Endothelial cell of umbilical vein (primary cell): Measurements from ENCODE around the gene HOXA11. TPM values are rescaled to one million over a fixed set of nuclear protein-coding genes. Genes with fewer than 3 reads are reported as not detected.
A peak's percentile ranks its signal among the peaks of the same experiment; 100 is the strongest.

ENCODE experiments used
- BruUV-seq: library from RNA; stranded (reverse); fragments of 400-500 nt; replicated peaks from 2 replicates; lab custom pipeline; 2021; lab: Mats Ljungman, UMichigan
- CTCF ChIA-PET: fragments of 300-600, 350-600 bp; sonication (Branson Sonifier 250); formaldehyde crosslinking; loops from one replicate; lab custom pipeline; 2021; ENCODE audit warnings: antibody characterized with exemption, inconsistent platforms; lab: Charles Lee
- POLR2A ChIA-PET: fragments of 300-600, 350-600 bp; sonication (Branson Sonifier 250); formaldehyde crosslinking; loops from one replicate; lab custom pipeline; 2021; ENCODE audit warnings: antibody characterized with exemption, inconsistent platforms; lab: Charles Lee
- DNase-seq: peaks from one replicate; pipeline ENCODE4 v3.0.0-alpha.2; 2011; ENCODE audit warnings: low read depth, low spot score
- FAIRE-seq: peaks from 2 replicates; lab custom pipeline; 2011; peaks lifted over from hg19 to GRCh38; lab: Jason Lieb, UNC
- H2AFZ ChIP-seq: 2 replicates; pipeline ENCODE4 v1.6.0; 2012; ENCODE audit warnings: low read depth, low read length, control low read depth, inconsistent platforms
- H3K27ac ChIP-seq: 2 replicates; pipeline ENCODE4 v1.5.1; 2011; ENCODE audit warnings: low read depth, mild to moderate bottlenecking, control low read depth, low read length, moderate library complexity; ENCODE audit not compliant: insufficient read depth
- H3K27me3 ChIP-seq, 2 experiments: 2 replicates each; pipeline versions ENCODE4 v1.6.0 to v1.6.1; 2011; ENCODE audit warnings: low read length in 2 of 2, mixed read lengths in 1 of 2; ENCODE audit not compliant: control insufficient read depth in 2 of 2, insufficient read depth in 2 of 2
- H3K36me3 ChIP-seq, 2 experiments: 2 replicates in 1 of 2; 3 replicates in 1 of 2; pipeline ENCODE4 v1.5.1; 2011; ENCODE audit warnings: low read length in 2 of 2, mild to moderate bottlenecking in 1 of 2, moderate library complexity in 1 of 2; ENCODE audit not compliant: control insufficient read depth in 2 of 2, insufficient read depth in 2 of 2; ENCODE audit errors: extremely low read depth in 1 of 2
- H3K4me1 ChIP-seq: 3 replicates; pipeline ENCODE4 v1.5.1; 2011; ENCODE audit warnings: mild to moderate bottlenecking, low read length; ENCODE audit not compliant: control insufficient read depth, insufficient read depth; ENCODE audit errors: extremely low read depth
- H3K4me2 ChIP-seq: 2 replicates; pipeline ENCODE4 v1.6.1; 2011; ENCODE audit warnings: low read length, control low read depth, mixed read lengths; ENCODE audit not compliant: insufficient read depth
- H3K4me3 ChIP-seq, 3 experiments: fragments of 200-600 bp in 1 of 3; sonication (generic), shearing (Covaris generic) in 1 of 3; replicated peaks in 1 of 3; 2 replicates each; pipeline ENCODE4 v1.5.1; 2011 to 2016; ENCODE audit warnings: control low read depth in 3 of 3, low read length in 3 of 3, mild to moderate bottlenecking in 2 of 3, inconsistent platforms in 1 of 3, low read depth in 1 of 3, moderate library complexity in 1 of 3; ENCODE audit not compliant: insufficient read depth in 1 of 3
- H3K79me2 ChIP-seq: 2 replicates; pipeline ENCODE4 v1.6.0; 2012; ENCODE audit warnings: low read length, inconsistent platforms; ENCODE audit not compliant: control insufficient read depth, insufficient read depth
- H3K9ac ChIP-seq: replicated peaks from 2 replicates; pipeline ENCODE3; 2011; ENCODE audit warnings: low read length, control low read depth; ENCODE audit not compliant: insufficient read depth; ENCODE audit errors: extremely low read depth
- H3K9me1 ChIP-seq: replicated peaks from 3 replicates; pipeline ENCODE4 v1.6.0; 2011; ENCODE audit warnings: mild to moderate bottlenecking, low read length; ENCODE audit not compliant: control insufficient read depth, insufficient read depth; ENCODE audit errors: extremely low read depth
- H3K9me3 ChIP-seq: replicated peaks from 2 replicates; pipeline ENCODE4 v1.5.1; 2012; ENCODE audit warnings: low read length, inconsistent platforms; ENCODE audit not compliant: control insufficient read depth, insufficient read depth
- H4K20me1 ChIP-seq: replicated peaks from 2 replicates; pipeline ENCODE3; 2011; ENCODE audit warnings: mild to moderate bottlenecking, low read length; ENCODE audit not compliant: control insufficient read depth, insufficient read depth; ENCODE audit errors: extremely low read depth
- EZH2 ChIP-seq: IDR thresholded peaks from 2 replicates; pipeline ENCODE4 v1.6.1; 2012; ENCODE audit warnings: borderline replicate concordance, low read depth, mild to moderate bottlenecking, moderate library complexity, low read length, inconsistent platforms; ENCODE audit not compliant: severe bottlenecking
- GATA2 ChIP-seq: IDR thresholded peaks from 2 replicates; pipeline ENCODE4 v1.7.0; 2011; ENCODE audit warnings: low read depth, mild to moderate bottlenecking, moderate library complexity, mixed read lengths, low read length; ENCODE audit not compliant: insufficient read length, insufficient read depth
- MYC ChIP-seq: IDR thresholded peaks from one replicate; pipeline ENCODE4 v1.6.1; 2011; ENCODE audit warnings: mild to moderate bottlenecking, low read depth, low read length
- POLR2AphosphoS5 ChIP-seq: IDR thresholded peaks from 2 replicates; pipeline ENCODE4 v1.6.1; 2012; ENCODE audit warnings: low read depth, mild to moderate bottlenecking, control low read depth, low read length, moderate library complexity; ENCODE audit not compliant: insufficient read depth
- dilution Hi-C: fragments of 300-500 bp; cut with MboI; formaldehyde crosslinking; loops from one replicate; pipeline ENCODE4 v1.15.0; 2019; ENCODE audit warnings: low sequenced_read_pairs; ENCODE audit not compliant: extremely low pct_ligation_motif_present
- intact Hi-C: fragments of 100-400 bp; cut with micrococcal nuclease; formaldehyde crosslinking; loops from one replicate; pipeline ENCODE4 v1.10.0; 2022
- polyA plus RNA-seq, 4 experiments: library from polyadenylated mRNA; depleted of rRNA in 3 of 4; stranded (reverse) in 3 of 4; unstranded in 1 of 4; fragments of >200 nt; gene quantifications; 2 replicates each; pipeline versions ENCODE4 v1.2.1 to v1.2.3, GENCODE V29; 2011 to 2012; ENCODE audit warnings: missing spikeins in 1 of 4
- total RNA-seq: library from RNA; stranded (reverse); gene quantifications from 2 replicates; pipeline ENCODE4 v1.2.3, GENCODE V29; 2021
- TF ChIP-seq, protein P1 (sequence below): IDR thresholded peaks from 2 replicates; pipeline ENCODE4 v1.6.1; 2011; ENCODE audit not compliant: insufficient read depth, insufficient read length

Gene HOXA11
- total and polyA plus RNA-seq, 2 donors (not counting 3 experiments of a cell fraction or from before 2014, with no cell fraction given): 10.4 to 16.7 TPM

DNA sequence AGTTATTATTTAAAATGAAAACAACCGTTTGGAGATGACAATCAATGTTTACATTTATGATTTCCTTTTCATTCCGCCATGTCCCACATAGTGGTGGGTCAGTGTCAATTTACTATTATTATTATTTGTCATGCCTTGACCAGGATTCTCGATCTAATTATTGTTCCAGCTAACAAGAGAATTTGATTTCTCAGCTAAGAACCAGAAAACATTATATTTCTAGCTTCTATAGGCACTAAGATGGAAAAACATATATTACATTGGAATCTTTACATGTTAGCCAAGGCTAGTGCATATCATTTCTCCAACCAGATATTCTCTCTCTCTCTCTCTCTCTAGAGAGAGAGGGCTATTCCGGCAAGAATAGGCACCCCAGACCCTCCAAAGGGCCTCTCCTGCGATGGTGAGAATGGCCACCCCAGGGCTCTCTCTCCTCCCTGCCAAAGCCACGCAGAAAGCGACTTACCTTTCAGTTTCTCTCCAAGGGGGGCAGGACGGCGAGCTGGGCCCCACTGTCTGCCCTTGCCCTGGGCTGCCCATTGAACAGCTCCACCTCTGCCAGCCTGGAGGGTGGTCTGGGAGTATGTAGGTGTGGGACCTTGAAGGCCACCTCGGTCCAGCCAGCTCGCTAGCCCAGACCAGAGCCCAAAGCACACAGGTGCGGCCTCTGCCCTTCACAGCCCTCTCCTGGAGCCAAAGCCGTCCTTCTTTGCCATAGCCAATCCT, 35.0 kb downstream of the HOXA11 start:
- peak overlapping the region; percentile 78 for H3K9ac ChIP-seq
- H3K4me1 ChIP-seq: peaks cover 73% of the 10 kb centered on the region
- H3K4me2 ChIP-seq: peak overlapping the region; percentile 78
- no peaks in the 10 kb centered on the region for H4K20me1 ChIP-seq
- ChIA-PET CTCF (interaction anchor here (1.0 to 5.6 kb wide), 19 partner anchors 9 to 780 kb away, joined by 3 to 83 read pairs (median 5); partner anchors contain the start of genes HOXA4 and HOXA9), POLR2A (interaction anchor here (1.0 to 2.6 kb wide), 7 partner anchors 9 to 467 kb away, joined by 3 to 8 read pairs (median 3); partner anchors contain the start of gene HOXA9)
- peaks cover 98% of the 10 kb centered on the region for H3K79me2 ChIP-seq
- H3K36me3 ChIP-seq: peaks cover 0 to 8% of the 10 kb centered on the region in 2 experiments
- peak overlapping the region; percentile 67 for H3K27ac ChIP-seq
- TF ChIP-seq POLR2AphosphoS5 (no peak), MYC (no peak), EZH2 (no peak), GATA2 (no peak)
- TF ChIP-seq, protein P1, sequence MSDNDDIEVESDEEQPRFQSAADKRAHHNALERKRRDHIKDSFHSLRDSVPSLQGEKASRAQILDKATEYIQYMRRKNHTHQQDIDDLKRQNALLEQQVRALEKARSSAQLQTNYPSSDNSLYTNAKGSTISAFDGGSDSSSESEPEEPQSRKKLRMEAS: no peak
- intact Hi-C loops (loop anchor here (2.0 kb wide), 1 partner anchor 15 kb away; the partner anchor contains the start of gene HOXA9), dilution Hi-C loops (loop anchor here (25.0 kb wide), 1 partner anchor 963 kb away; no protein-coding TSS in a partner anchor)
- DNase-seq: no peak
- H2AFZ ChIP-seq: no peak overlapping the region
- no peaks in the 10 kb centered on the region for H3K27me3 ChIP-seq
- H3K9me1 ChIP-seq: no peaks in the 10 kb centered on the region
- BruUV-seq: no TSS peak
- H3K4me3 ChIP-seq: peak overlapping the region; percentile 54 to 85 (median 55)
- no peak for FAIRE-seq
- H3K9me3 ChIP-seq: no peaks in the 10 kb centered on the region
